Mesenchymal stem cell (in vitro differentiated cells and primary cell): ENCODE measurements around the gene HAUS3.
A peak's percentile ranks its signal among the peaks of the same experiment; 100 is the strongest.

Source experiments
- DNase-seq: peaks from one replicate; pipeline ENCODE4 v3.0.0-alpha.2; 2013
- H2AFZ ChIP-seq: one replicate; pipeline ENCODE4 v1.6.1; 2013; ENCODE audit warnings: low read depth, mild to moderate bottlenecking, control low read depth, inconsistent platforms, low read length, moderate library complexity
- H2AK5ac ChIP-seq: 2 replicates; pipeline ENCODE4 v1.6.1; 2013; ENCODE audit warnings: low read length, moderate library complexity, mild to moderate bottlenecking, inconsistent platforms; ENCODE audit not compliant: severe bottlenecking
- H2BK120ac ChIP-seq: one replicate; pipeline ENCODE4 v1.6.1; 2013; ENCODE audit warnings: low read depth, mild to moderate bottlenecking, inconsistent platforms, low read length, moderate library complexity
- H2BK12ac ChIP-seq, 2 experiments: one replicate each; pipeline ENCODE4 v1.6.1; 2013; ENCODE audit warnings: inconsistent platforms in 2 of 2, low read length in 2 of 2, mild to moderate bottlenecking in 2 of 2, moderate library complexity in 2 of 2, control low read depth in 1 of 2
- H2BK15ac ChIP-seq: one replicate; pipeline ENCODE4 v1.6.1; 2013; ENCODE audit warnings: mild to moderate bottlenecking, low read depth, inconsistent platforms; ENCODE audit not compliant: poor library complexity, severe bottlenecking
- H2BK5ac ChIP-seq: 2 replicates; pipeline ENCODE4 v1.6.1; 2013; ENCODE audit warnings: low read depth, mild to moderate bottlenecking, low read length, control low read depth, inconsistent platforms; ENCODE audit not compliant: poor library complexity, severe bottlenecking
- H3K14ac ChIP-seq, 2 experiments: one replicate each; pipeline ENCODE4 v1.6.1; 2013; ENCODE audit warnings: inconsistent platforms in 2 of 2, low read length in 2 of 2, control low read depth in 1 of 2, mild to moderate bottlenecking in 1 of 2, moderate library complexity in 1 of 2
- H3K18ac ChIP-seq, 2 experiments: one replicate each; pipeline ENCODE4 v1.6.1; 2013; ENCODE audit warnings: inconsistent platforms in 2 of 2, low read length in 2 of 2, control low read depth in 1 of 2, low read depth in 1 of 2, mild to moderate bottlenecking in 1 of 2
- H3K23ac ChIP-seq, 2 experiments: one replicate each; pipeline ENCODE4 v1.6.1; 2013; ENCODE audit warnings: inconsistent platforms in 2 of 2, low read length in 2 of 2, mild to moderate bottlenecking in 2 of 2, moderate library complexity in 2 of 2, control low read depth in 1 of 2
- H3K27ac ChIP-seq: 2 replicates; pipeline ENCODE4 v1.5.1; 2013; ENCODE audit warnings: mild to moderate bottlenecking, moderate library complexity, low read length, control low read depth, inconsistent platforms; ENCODE audit not compliant: poor library complexity, severe bottlenecking
- H3K27me3 ChIP-seq, 2 experiments: 2 replicates each; pipeline versions ENCODE4 v1.6.1 to v1.7.0; 2013; ENCODE audit warnings: low read length in 2 of 2, mild to moderate bottlenecking in 2 of 2, moderate library complexity in 2 of 2, control low read depth in 1 of 2, inconsistent platforms in 1 of 2; ENCODE audit not compliant: control insufficient read depth in 1 of 2, insufficient read depth in 1 of 2
- H3K36me3 ChIP-seq, 2 experiments: 2 replicates each; pipeline versions ENCODE4 v1.6.1 to v1.7.0; 2013; ENCODE audit warnings: low read length in 2 of 2, control low read depth in 1 of 2, inconsistent platforms in 1 of 2, low read depth in 1 of 2, mild to moderate bottlenecking in 1 of 2; ENCODE audit not compliant: insufficient read depth in 2 of 2, control insufficient read depth in 1 of 2
- H3K4ac ChIP-seq, 2 experiments: one replicate each; pipeline ENCODE4 v1.6.1; 2013; ENCODE audit warnings: inconsistent platforms in 2 of 2, low read length in 2 of 2, mild to moderate bottlenecking in 2 of 2, moderate library complexity in 2 of 2, control low read depth in 1 of 2, low read depth in 1 of 2
- H3K4me1 ChIP-seq: 2 replicates; pipeline ENCODE4 v1.6.1; 2013; ENCODE audit warnings: low read depth, low read length, control low read depth; ENCODE audit not compliant: control insufficient read depth, insufficient read depth
- H3K4me2 ChIP-seq: 2 replicates; pipeline ENCODE4 v1.6.1; 2013; ENCODE audit warnings: low read length, mild to moderate bottlenecking, inconsistent platforms; ENCODE audit not compliant: poor library complexity, severe bottlenecking
- H3K4me3 ChIP-seq, 2 experiments: 2 replicates each; pipeline versions ENCODE4 v1.5.1 to v1.7.0; 2013; ENCODE audit warnings: low read length in 2 of 2, mild to moderate bottlenecking in 2 of 2, control low read depth in 1 of 2, low read depth in 1 of 2; ENCODE audit not compliant: insufficient read depth in 1 of 2
- H3K79me1 ChIP-seq: replicated peaks from 2 replicates; pipeline ENCODE4 v1.6.1; 2013; ENCODE audit warnings: mild to moderate bottlenecking, control low read depth, low read length, inconsistent platforms; ENCODE audit not compliant: poor library complexity, severe bottlenecking
- H3K9ac ChIP-seq: 2 replicates; pipeline ENCODE4 v1.7.0; 2013; ENCODE audit warnings: mild to moderate bottlenecking, low read length, moderate library complexity
- H3K9me3 ChIP-seq: 2 replicates; pipeline ENCODE4 v1.7.0; 2013; ENCODE audit warnings: mild to moderate bottlenecking, low read length; ENCODE audit not compliant: control insufficient read depth
- H4K8ac ChIP-seq: one replicate; pipeline ENCODE4 v1.6.1; 2013; ENCODE audit warnings: inconsistent platforms, mild to moderate bottlenecking, low read length, moderate library complexity
- H4K91ac ChIP-seq: one replicate; pipeline ENCODE4 v1.6.1; 2013; ENCODE audit warnings: mild to moderate bottlenecking, low read length, inconsistent platforms
- WGBS: methylation state at CpG from one replicate; pipeline ENCODE4 v1.1.7; 2013; ENCODE audit warnings: mixed read lengths; 5-methylcytosine and 5-hydroxymethylcytosine counted together

HAUS3 gene

GRCh38 chr4:2285613-2286381 is 43.9 kb upstream of the HAUS3 start:
- 82% methylated on average over 27 of the region's 27 CpGs for WGBS
- Histone ChIP-seq H3K27ac (no peak overlapping the region), H2AFZ (no peak overlapping the region), H3K4me1 (peaks cover 10% of the 10 kb centered on the region), H3K9ac (peak overlapping the region; percentile 67), H3K18ac (no peak overlapping the region), H2BK15ac (no peak overlapping the region), H3K4me2 (no peak overlapping the region), H3K14ac (no peak overlapping the region), H3K27me3 (no peaks in the 10 kb centered on the region), H3K4ac (no peak overlapping the region), H4K8ac (no peak overlapping the region), H3K36me3 (peaks cover 0 to 70% of the 10 kb centered on the region in 2 experiments), H3K79me1 (peaks cover 20% of the 10 kb centered on the region), H2BK5ac (no peak overlapping the region), H3K23ac (no peak overlapping the region), H3K4me3 (no peak overlapping the region), H2BK120ac (no peak overlapping the region), H3K9me3 (no peaks in the 10 kb centered on the region), H2AK5ac (no peak overlapping the region), H2BK12ac (no peak overlapping the region), H4K91ac (no peak overlapping the region)
- no peak for DNase-seq

GRCh38 chr4:2284934-2285612 is 43.2 kb upstream of the HAUS3 start:
- no peak overlapping the region for H3K23ac ChIP-seq
- H2BK15ac ChIP-seq = no peak overlapping the region
- H2BK120ac ChIP-seq = no peak overlapping the region
- H2AFZ ChIP-seq = no peak overlapping the region
- no peaks in the 10 kb centered on the region for H3K27me3 ChIP-seq
- H3K9ac ChIP-seq = peak overlapping the region; percentile 67
- no peak overlapping the region for H3K4ac ChIP-seq
- H2BK12ac ChIP-seq = no peak overlapping the region
- H3K9me3 ChIP-seq = no peaks in the 10 kb centered on the region
- H3K36me3 ChIP-seq = peaks cover 0 to 64% of the 10 kb centered on the region in 2 experiments
- no peak overlapping the region for H4K8ac ChIP-seq
- no peak overlapping the region for H3K27ac ChIP-seq
- no peak overlapping the region for H3K4me2 ChIP-seq
- H4K91ac ChIP-seq = no peak overlapping the region
- H3K18ac ChIP-seq = no peak overlapping the region
- DNase-seq = peak; percentile 61
- H2AK5ac ChIP-seq = no peak overlapping the region
- no peak overlapping the region for H2BK5ac ChIP-seq
- H3K4me1 ChIP-seq = peaks cover 8% of the 10 kb centered on the region
- 79% methylated on average over 15 of the region's 15 CpGs for WGBS
- H3K4me3 ChIP-seq = no peak overlapping the region
- H3K14ac ChIP-seq = no peak overlapping the region
- H3K79me1 ChIP-seq = peaks cover 19% of the 10 kb centered on the region

- Histone ChIP-seq H3K4ac (no peak overlapping the region), H2BK15ac (no peak overlapping the region), H2BK12ac (no peak overlapping the region), H3K36me3 (peaks cover 0 to 57% of the 10 kb centered on the region in 2 experiments), H3K9ac (no peak overlapping the region), H3K79me1 (peaks cover 14% of the 10 kb centered on the region), H3K18ac (no peak overlapping the region), H2BK120ac (no peak overlapping the region), H4K91ac (no peak overlapping the region), H2AK5ac (no peak overlapping the region), H3K23ac (no peak overlapping the region), H2AFZ (no peak overlapping the region), H4K8ac (no peak overlapping the region), H3K4me1 (peaks cover 8% of the 10 kb centered on the region), H3K14ac (no peak overlapping the region), H3K4me2 (no peak overlapping the region), H2BK5ac (no peak overlapping the region), H3K27ac (no peak overlapping the region), H3K9me3 (no peaks in the 10 kb centered on the region), H3K27me3 (no peaks in the 10 kb centered on the region), H3K4me3 (no peak overlapping the region)
- DNase-seq = no peak
- 96% methylated on average over 23 of the region's 23 CpGs for WGBS
Observed at GRCh38 chr4:2284161-2284933, 42.4 kb upstream of the HAUS3 start.

- no peak for DNase-seq
- H3K36me3 ChIP-seq = peaks cover 0 to 54% of the 10 kb centered on the region in 2 experiments
- no peak overlapping the region for H3K18ac ChIP-seq
- H3K4me3 ChIP-seq = no peak overlapping the region
- no peak overlapping the region for H4K8ac ChIP-seq
- peaks cover 6% of the 10 kb centered on the region for H3K4me1 ChIP-seq
- H3K23ac ChIP-seq = no peak overlapping the region
- H3K9me3 ChIP-seq = no peaks in the 10 kb centered on the region
- peaks cover 13% of the 10 kb centered on the region for H3K79me1 ChIP-seq
- 84% methylated on average over 3 of the region's 3 CpGs for WGBS
- no peak overlapping the region for H3K4ac ChIP-seq
- no peak overlapping the region for H2BK12ac ChIP-seq
- no peak overlapping the region for H2BK120ac ChIP-seq
- H3K27me3 ChIP-seq = no peaks in the 10 kb centered on the region
- no peak overlapping the region for H2BK5ac ChIP-seq
- no peak overlapping the region for H3K27ac ChIP-seq
- no peak overlapping the region for H2AFZ ChIP-seq
- no peak overlapping the region for H3K14ac ChIP-seq
- H3K9ac ChIP-seq = no peak overlapping the region
- H4K91ac ChIP-seq = no peak overlapping the region
- H2BK15ac ChIP-seq = no peak overlapping the region
- H3K4me2 ChIP-seq = no peak overlapping the region
- no peak overlapping the region for H2AK5ac ChIP-seq
Observed at GRCh38 chr4:2283199-2283711, 41.3 kb upstream of the HAUS3 start.
